Nephron (organoid): ENCODE results near the gene MKNK1.

Experiments used
- H3K27ac Mint-ChIP-seq, 3 experiments: 2 replicates each; pipeline ENCODE4 v1.8.0; 2020; ENCODE audit warnings: mixed read lengths in 3 of 3, mild to moderate bottlenecking in 2 of 3, moderate library complexity in 1 of 3
- H3K27me3 Mint-ChIP-seq: 2 replicates; pipeline ENCODE4 v1.8.0; 2021; ENCODE audit warnings: low read depth, mild to moderate bottlenecking, moderate library complexity, mixed read lengths
- H3K36me3 Mint-ChIP-seq: 2 replicates; pipeline ENCODE4 v1.8.0; 2020; ENCODE audit warnings: low read depth, mixed read lengths
- H3K4me1 Mint-ChIP-seq: 2 replicates; pipeline ENCODE4 v1.8.0; 2020; ENCODE audit warnings: mixed read lengths
- H3K4me3 Mint-ChIP-seq, 3 experiments: 2 replicates each; pipeline ENCODE4 v1.8.0; 2020; ENCODE audit warnings: mild to moderate bottlenecking in 3 of 3, mixed read lengths in 3 of 3, moderate library complexity in 2 of 3
- H3K9me3 Mint-ChIP-seq: 2 replicates; pipeline ENCODE4 v1.8.0; 2020; ENCODE audit warnings: mixed read lengths
- TF ChIP-seq, protein P1 (sequence below), 3 experiments: fragments of 200-600 bp; sonication (generic); IDR thresholded peaks; one replicate each; pipeline ENCODE4 v1.5.0; 2021; ENCODE audit warnings: antibody characterized with exemption in 3 of 3; ENCODE audit not compliant: unreplicated experiment in 3 of 3

MKNK1 gene

DNA sequence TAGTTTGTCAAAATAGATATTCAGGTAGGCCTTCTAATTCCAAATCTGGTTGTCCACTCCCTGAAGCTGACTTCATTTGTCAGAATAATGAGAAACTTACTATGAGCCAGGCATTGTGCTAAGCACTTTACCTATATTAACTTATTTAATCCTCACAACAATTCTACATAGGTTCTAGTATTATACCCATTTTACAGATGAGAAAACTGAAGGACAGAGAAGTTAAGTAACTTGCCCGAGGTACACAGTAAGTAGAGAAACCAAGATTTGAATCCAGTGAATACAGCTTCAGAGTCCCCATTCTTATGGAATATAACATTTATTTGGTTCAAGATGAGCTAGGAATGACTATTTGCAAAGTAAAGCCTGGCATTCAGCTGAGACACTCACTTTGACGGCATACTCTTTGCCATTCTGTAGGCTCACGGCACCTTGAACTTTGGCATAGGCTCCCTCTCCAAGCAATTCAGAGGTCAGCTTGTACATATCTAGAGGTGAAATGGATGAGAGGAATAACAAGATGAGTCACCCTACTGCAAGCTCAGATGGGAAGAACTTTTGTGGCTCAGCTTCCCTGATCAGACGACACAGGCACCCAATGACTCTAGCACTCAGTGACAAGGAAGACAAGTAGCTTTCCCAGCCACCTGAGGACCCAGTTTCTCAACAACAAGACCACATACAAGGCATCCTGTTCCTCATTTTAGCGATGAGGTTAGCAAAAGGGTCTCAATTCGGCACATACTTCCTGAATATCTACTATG lies 23.7 kb downstream of the MKNK1 start:
- Mint-ChIP-seq H3K27ac (no peak overlapping the region), H3K4me3 (no peak overlapping the region), H3K4me1 (peaks cover 4% of the 10 kb centered on the region), H3K36me3 (peaks cover 30% of the 10 kb centered on the region), H3K9me3 (no peaks in the 10 kb centered on the region), H3K27me3 (peaks cover 3% of the 10 kb centered on the region)
- TF ChIP-seq, protein P1, sequence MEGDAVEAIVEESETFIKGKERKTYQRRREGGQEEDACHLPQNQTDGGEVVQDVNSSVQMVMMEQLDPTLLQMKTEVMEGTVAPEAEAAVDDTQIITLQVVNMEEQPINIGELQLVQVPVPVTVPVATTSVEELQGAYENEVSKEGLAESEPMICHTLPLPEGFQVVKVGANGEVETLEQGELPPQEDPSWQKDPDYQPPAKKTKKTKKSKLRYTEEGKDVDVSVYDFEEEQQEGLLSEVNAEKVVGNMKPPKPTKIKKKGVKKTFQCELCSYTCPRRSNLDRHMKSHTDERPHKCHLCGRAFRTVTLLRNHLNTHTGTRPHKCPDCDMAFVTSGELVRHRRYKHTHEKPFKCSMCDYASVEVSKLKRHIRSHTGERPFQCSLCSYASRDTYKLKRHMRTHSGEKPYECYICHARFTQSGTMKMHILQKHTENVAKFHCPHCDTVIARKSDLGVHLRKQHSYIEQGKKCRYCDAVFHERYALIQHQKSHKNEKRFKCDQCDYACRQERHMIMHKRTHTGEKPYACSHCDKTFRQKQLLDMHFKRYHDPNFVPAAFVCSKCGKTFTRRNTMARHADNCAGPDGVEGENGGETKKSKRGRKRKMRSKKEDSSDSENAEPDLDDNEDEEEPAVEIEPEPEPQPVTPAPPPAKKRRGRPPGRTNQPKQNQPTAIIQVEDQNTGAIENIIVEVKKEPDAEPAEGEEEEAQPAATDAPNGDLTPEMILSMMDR (IDR thresholded peaks at IDR 0.05; ENCODE audit: unreplicated experiment in 3 of 3), result no peak

DNA sequence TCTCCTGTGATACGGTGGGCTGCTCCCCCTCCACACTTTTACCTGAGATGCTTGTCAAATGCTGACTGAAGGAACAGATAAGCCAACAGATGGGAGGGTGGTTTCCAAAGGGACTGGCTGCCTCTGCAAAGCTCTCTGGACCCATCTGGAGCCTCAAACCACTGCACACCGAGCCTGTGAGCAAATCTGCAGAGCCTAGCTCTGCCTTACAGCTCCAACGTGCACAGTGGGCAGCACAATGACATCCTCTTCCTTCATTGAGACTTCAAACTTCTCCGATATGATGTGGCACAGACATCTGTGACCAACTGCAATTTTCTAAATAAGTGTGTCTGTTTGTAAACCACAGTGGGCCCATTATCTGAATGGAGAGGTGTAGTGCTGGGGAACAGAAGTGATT lies 26.4 kb downstream of the MKNK1 start:
- Mint-ChIP-seq H3K4me1 (peaks cover 7% of the 10 kb centered on the region), H3K27me3 (peaks cover 5% of the 10 kb centered on the region), H3K4me3 (no peak overlapping the region), H3K36me3 (peaks cover 30% of the 10 kb centered on the region), H3K9me3 (no peaks in the 10 kb centered on the region), H3K27ac (no peak overlapping the region)
- TF ChIP-seq, protein P1 (IDR thresholded peaks at IDR 0.05; ENCODE audit: unreplicated experiment in 3 of 3), result no peak

DNA sequence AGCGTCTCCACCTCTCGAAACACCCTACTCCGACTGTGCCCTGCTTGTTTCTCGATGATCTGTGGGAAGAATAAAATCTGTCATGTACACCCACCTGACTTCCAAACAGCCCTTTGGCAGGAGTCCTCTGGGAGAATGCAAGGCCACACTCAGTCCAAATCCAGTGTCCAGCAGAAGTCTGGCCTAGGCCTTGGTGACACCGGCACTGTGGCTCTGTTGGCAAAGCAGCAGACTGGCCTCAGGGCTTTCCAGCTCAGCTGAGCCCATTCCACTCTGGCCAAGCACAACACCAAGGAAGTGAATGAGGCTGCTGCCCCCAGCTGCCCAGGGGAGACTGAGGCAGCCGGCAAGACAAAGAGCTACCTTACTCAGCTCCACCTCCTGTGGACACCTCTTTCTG lies 27.5 kb downstream of the MKNK1 start:
- TF ChIP-seq, protein P1 (IDR thresholded peaks at IDR 0.05; ENCODE audit: unreplicated experiment in 3 of 3), result no peak
- peaks cover 5% of the 10 kb centered on the region for H3K27me3 Mint-ChIP-seq
- peak overlapping the region in 1 of 3 experiments; percentile 60 for H3K27ac Mint-ChIP-seq
- no peaks in the 10 kb centered on the region for H3K9me3 Mint-ChIP-seq
- peaks cover 7% of the 10 kb centered on the region for H3K4me1 Mint-ChIP-seq
- no peak overlapping the region for H3K4me3 Mint-ChIP-seq
- peaks cover 19% of the 10 kb centered on the region for H3K36me3 Mint-ChIP-seq

DNA sequence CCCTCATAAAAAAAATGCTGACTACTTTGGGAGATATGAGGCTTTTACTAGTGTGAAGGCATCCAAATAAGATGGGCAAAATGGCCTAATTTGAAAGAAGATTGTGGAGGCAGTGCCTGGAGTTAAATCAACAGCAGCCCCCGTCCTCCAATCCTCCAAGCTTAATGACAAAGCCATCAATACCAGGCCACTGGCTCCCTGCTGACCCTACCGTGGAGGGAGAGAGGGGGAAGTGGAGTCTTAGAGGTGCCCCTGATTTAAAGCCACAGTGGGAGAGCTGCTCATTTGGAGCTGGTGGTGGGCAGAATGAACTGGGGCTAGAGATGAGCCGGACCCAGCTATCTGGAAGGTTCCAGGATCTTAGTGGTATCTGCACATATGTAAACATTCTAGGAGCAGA lies 28.3 kb downstream of the MKNK1 start:
- no peaks in the 10 kb centered on the region for H3K9me3 Mint-ChIP-seq
- H3K27me3 Mint-ChIP-seq, result peaks cover 5% of the 10 kb centered on the region
- peaks cover 14% of the 10 kb centered on the region for H3K36me3 Mint-ChIP-seq
- H3K4me3 Mint-ChIP-seq, result no peak overlapping the region
- H3K4me1 Mint-ChIP-seq, result peaks cover 7% of the 10 kb centered on the region
- TF ChIP-seq, protein P1 (IDR thresholded peaks at IDR 0.05; ENCODE audit: unreplicated experiment in 3 of 3), result no peak
- H3K27ac Mint-ChIP-seq, result peak overlapping the region in 1 of 3 experiments; percentile 60

DNA sequence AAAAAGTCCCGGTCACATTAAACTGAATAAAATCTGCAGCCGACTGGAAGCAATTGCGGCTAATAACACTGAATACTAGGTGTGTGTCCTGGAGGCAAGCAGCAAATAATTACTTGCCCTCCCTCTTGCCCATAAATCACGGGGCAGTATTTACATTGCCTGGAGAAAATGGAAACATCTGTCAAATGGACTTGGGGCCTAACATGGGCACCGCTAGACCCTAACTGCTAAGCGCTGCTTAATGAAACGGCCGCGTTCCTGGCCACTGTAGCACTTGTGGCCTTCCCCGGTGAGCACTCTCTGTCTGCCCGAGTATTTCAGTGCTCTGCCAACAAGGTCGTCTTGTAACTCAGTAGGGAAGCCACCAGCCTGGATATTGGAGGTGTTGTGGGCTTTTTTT lies 28.8 kb downstream of the MKNK1 start:
- Mint-ChIP-seq H3K27me3 (peaks cover 5% of the 10 kb centered on the region), H3K9me3 (no peaks in the 10 kb centered on the region), H3K4me3 (no peak overlapping the region), H3K36me3 (peaks cover 10% of the 10 kb centered on the region), H3K4me1 (peaks cover 7% of the 10 kb centered on the region), H3K27ac (peak overlapping the region in 1 of 3 experiments; percentile 60)
- TF ChIP-seq, protein P1 (IDR thresholded peaks at IDR 0.05; ENCODE audit: unreplicated experiment in 3 of 3), result no peak

DNA sequence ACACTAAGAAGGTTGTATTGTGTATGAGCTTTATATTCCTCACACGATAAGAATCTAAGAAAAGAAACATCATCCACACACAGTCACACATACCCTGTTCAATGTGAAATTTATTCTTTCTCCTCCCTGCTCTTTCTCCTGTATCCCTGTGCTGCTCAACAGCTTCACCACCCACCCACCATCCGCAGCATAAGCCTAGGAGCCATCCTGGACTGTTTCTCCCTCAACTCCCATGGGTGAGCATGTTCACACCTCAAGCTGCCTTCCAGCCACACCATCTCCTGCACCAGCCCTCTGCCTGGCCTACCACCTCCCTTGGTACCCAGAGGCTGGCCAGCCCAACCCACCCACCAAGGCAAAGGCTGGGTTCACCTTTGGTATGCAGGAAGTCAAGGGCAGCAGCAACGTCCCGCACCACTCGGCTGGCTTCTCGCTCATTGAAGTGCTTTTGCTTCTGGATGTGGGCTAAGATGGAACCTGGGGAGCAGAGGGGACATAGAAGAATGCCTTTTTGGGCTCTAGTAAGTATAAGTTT lies 32.3 kb downstream of the MKNK1 start:
- TF ChIP-seq, protein P1 (IDR thresholded peaks at IDR 0.05; ENCODE audit: unreplicated experiment in 3 of 3), result no peak
- Mint-ChIP-seq H3K9me3 (no peaks in the 10 kb centered on the region), H3K4me3 (no peak overlapping the region), H3K27ac (no peak overlapping the region), H3K27me3 (peaks cover 10% of the 10 kb centered on the region), H3K36me3 (peaks cover 17% of the 10 kb centered on the region), H3K4me1 (peaks cover 18% of the 10 kb centered on the region)
